Body of pancreas (tissue), 4 donors: ENCODE results near the gene DNAAF9. TPM values are rescaled to one million over a fixed set of nuclear protein-coding genes. Genes with fewer than 3 reads are reported as not detected.

Experiments
- ATAC-seq: fragments of 150-250 bp; one replicate; pipeline ENCODE4 v1.9.1; 2016
- DNase-seq, 4 donors: peaks; one replicate each; pipeline ENCODE4 v3.0.0-alpha.2; 2019
- H3K27ac ChIP-seq, 4 donors: fragments of 200-600 bp; sonication (generic); 1 replicate in 3 of 4; 2 replicates in 1 of 4; pipeline versions ENCODE4 v1.5.1 to v1.6.1; 2016 to 2019; ENCODE audit warnings: mild to moderate bottlenecking in 1 of 4, mixed read lengths in 1 of 4, moderate library complexity in 1 of 4
- H3K27me3 ChIP-seq, 2 donors: fragments of 200-600 bp; sonication (generic); one replicate each; pipeline ENCODE4 v1.6.0; 2016; ENCODE audit warnings: mild to moderate bottlenecking in 1 of 2
- H3K36me3 ChIP-seq, 2 donors: fragments of 200-600 bp; sonication (generic); replicated peaks in 1 of 2; 2 replicates each; pipeline ENCODE4 v1.5.1; 2016; ENCODE audit warnings: low read depth in 2 of 2; ENCODE audit not compliant: insufficient read depth in 1 of 2
- H3K4me1 ChIP-seq: fragments of 200-600 bp; sonication (generic); one replicate; pipeline ENCODE4 v1.6.0; 2016
- H3K4me3 ChIP-seq, 2 donors: fragments of 200-600 bp; sonication (generic); 1 replicate in 1 of 2; 2 replicates in 1 of 2; pipeline ENCODE4 v1.5.1; 2016 to 2019
- H3K9me3 ChIP-seq, 3 donors: fragments of 200-600 bp; sonication (generic); 1 replicate in 2 of 3; 2 replicates in 1 of 3; pipeline ENCODE4 v1.5.1; 2016
- POLR2A ChIP-seq, 3 donors: fragments of 450-650 bp; IDR thresholded peaks; one replicate each; pipeline ENCODE4 v1.6.1; 2016; ENCODE audit warnings: antibody characterized with exemption in 3 of 3, mild to moderate bottlenecking in 2 of 3
- WGBS, 2 donors: methylation state at CpG; one replicate each; pipeline ENCODE4 v1.1.5; 2017; 5-methylcytosine and 5-hydroxymethylcytosine counted together
- intact Hi-C: fragments of 100-400 bp; cut with DNase I; formaldehyde crosslinking; loops from one replicate; pipeline ENCODE4 v1.15.1; 2023
- total RNA-seq, 2 donors: library from RNA; depleted of rRNA; stranded (reverse); fragments of >200 nt; gene quantifications; one replicate each; pipeline ENCODE4 v1.1.0, GENCODE V29; 2016
- TF ChIP-seq, protein P1 (sequence below), 7 experiments: fragments of 450-650 bp in 4 of 7; fragments of 200-600 bp in 3 of 7; sonication (generic) in 3 of 7; IDR thresholded peaks; one replicate each; pipeline ENCODE4 v1.5.1; 2016 to 2019; ENCODE audit warnings: antibody characterized with exemption in 7 of 7

DNAAF9 gene
- total RNA-seq, 2 donors from 2014 or later: 10.1 to 13.2 TPM

DNA sequence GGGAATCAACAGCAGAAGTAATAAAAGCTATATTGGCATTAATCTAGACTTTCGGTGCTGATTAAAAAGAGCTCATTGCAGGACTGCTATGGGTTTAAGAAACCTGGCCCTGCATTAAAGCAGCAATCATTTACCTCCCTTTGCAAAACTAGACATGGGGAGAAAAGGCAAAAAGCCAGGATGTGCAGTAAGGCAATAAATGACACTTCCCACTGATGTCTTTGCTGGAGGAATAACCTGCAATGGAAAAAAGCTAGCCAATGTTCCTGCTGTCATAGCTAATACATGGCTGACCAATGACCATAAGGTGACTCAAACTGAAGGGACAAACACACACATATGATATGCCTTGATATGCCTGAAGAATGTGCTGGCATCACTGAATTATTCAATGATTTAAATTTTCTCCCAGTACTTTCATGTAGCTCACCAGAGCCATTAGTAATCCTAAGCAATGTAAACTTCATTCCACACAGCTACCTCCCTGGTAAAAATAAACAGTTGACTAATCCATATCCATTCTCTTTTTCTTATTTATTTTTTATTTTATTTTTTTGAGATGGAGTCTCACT is 8.7 kb downstream of the DNAAF9 start:
- H3K36me3 ChIP-seq: no peaks in the 10 kb centered on the region
- intact Hi-C loops: loop anchor here (10.0 kb wide), 1 partner anchor 76 kb away; the partner anchor contains the start of gene ATRN
- no peak overlapping the region for H3K4me3 ChIP-seq
- H3K4me1 ChIP-seq: peaks cover 11% of the 10 kb centered on the region
- no peak for TF ChIP-seq POLR2A (IDR thresholded peaks at IDR 0.05)
- TF ChIP-seq, protein P1, sequence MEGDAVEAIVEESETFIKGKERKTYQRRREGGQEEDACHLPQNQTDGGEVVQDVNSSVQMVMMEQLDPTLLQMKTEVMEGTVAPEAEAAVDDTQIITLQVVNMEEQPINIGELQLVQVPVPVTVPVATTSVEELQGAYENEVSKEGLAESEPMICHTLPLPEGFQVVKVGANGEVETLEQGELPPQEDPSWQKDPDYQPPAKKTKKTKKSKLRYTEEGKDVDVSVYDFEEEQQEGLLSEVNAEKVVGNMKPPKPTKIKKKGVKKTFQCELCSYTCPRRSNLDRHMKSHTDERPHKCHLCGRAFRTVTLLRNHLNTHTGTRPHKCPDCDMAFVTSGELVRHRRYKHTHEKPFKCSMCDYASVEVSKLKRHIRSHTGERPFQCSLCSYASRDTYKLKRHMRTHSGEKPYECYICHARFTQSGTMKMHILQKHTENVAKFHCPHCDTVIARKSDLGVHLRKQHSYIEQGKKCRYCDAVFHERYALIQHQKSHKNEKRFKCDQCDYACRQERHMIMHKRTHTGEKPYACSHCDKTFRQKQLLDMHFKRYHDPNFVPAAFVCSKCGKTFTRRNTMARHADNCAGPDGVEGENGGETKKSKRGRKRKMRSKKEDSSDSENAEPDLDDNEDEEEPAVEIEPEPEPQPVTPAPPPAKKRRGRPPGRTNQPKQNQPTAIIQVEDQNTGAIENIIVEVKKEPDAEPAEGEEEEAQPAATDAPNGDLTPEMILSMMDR (IDR thresholded peaks at IDR 0.05): no peak
- DNase-seq: no peak
- H3K27ac ChIP-seq: no peak overlapping the region
- no peaks in the 10 kb centered on the region for H3K27me3 ChIP-seq
- 53 to 61% methylated on average over 1 of the region's 1 CpG for WGBS, 2 donors
- H3K9me3 ChIP-seq: no peaks in the 10 kb centered on the region
- no peak for ATAC-seq

GRCh38 chr20:3396492-3396891 is 11.0 kb downstream of the DNAAF9 start:
- H3K27me3 ChIP-seq: no peaks in the 10 kb centered on the region
- TF ChIP-seq POLR2A (IDR thresholded peaks at IDR 0.05): no peak
- TF ChIP-seq, protein P1 (IDR thresholded peaks at IDR 0.05): no peak
- ATAC-seq: no peak
- no peaks in the 10 kb centered on the region for H3K9me3 ChIP-seq
- peaks cover 15% of the 10 kb centered on the region for H3K4me1 ChIP-seq
- intact Hi-C loops: loop anchor here (10.0 kb wide), 1 partner anchor 78 kb away; the partner anchor contains the start of gene ATRN
- H3K27ac ChIP-seq: no peak overlapping the region
- no peaks in the 10 kb centered on the region for H3K36me3 ChIP-seq
- H3K4me3 ChIP-seq: no peak overlapping the region
- 96 to 97% methylated on average over 2 of the region's 2 CpGs for WGBS, 2 donors
- no peak for DNase-seq

- DNase-seq: no peak
- Histone ChIP-seq H3K27me3 (no peaks in the 10 kb centered on the region), H3K36me3 (no peaks in the 10 kb centered on the region), H3K4me3 (no peak overlapping the region), H3K9me3 (no peaks in the 10 kb centered on the region), H3K27ac (no peak overlapping the region), H3K4me1 (peaks cover 14% of the 10 kb centered on the region)
- no peak for ATAC-seq
- intact Hi-C loops: loop anchor here (10.0 kb wide), 1 partner anchor 82 kb away; the partner anchor contains the start of gene ATRN
- TF ChIP-seq, protein P1 (IDR thresholded peaks at IDR 0.05): no peak
- TF ChIP-seq POLR2A (IDR thresholded peaks at IDR 0.05): no peak
- 80 to 83% methylated on average over 1 of the region's 1 CpG for WGBS, 2 donors
These were observed 14.7 kb downstream of the DNAAF9 start for GRCh38 chr20:3392756-3393155.

DNA sequence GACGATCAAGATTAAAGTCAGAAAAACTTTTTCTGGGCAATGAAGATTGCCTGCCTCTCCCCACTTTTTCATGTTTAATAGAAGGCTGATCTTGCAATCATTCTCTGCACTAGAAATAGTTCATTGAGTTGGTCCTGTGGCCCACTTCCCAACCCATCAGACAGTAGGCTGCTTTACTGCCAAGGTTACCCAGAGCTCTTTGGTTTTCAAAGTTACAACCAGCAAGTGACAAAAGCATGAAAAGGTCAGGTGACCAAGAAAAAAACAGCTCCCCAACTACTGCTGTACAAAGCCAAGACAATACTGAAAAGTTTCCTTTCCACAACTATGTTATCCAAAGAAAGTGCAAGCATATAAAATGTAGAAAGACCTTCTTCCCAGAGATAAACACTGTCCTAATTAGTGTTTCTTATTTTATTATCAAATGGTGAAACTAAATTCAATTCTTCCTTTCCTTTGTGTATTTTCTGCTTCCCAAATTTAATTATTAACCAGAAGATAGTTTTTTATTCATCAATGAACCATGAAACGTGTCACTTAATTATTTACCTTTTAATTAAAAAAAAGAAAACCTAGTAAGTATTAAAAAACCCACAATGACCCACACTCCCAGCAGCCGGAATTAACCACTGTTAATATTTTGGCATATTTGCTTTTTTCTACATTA is 16.6 kb downstream of the DNAAF9 start:
- 44 to 59% methylated on average over 3 of the region's 3 CpGs for WGBS, 2 donors
- no peak overlapping the region for H3K4me3 ChIP-seq
- ATAC-seq: no peak

More for the DNA sequence above, 16.6 kb downstream of the DNAAF9 start:
- no peak for TF ChIP-seq POLR2A (IDR thresholded peaks at IDR 0.05)
- TF ChIP-seq, protein P1 (IDR thresholded peaks at IDR 0.05): no peak
- Histone ChIP-seq H3K27ac (peak overlapping the region in 2 of 4 donors; percentile 6 to 35), H3K27me3 (no peaks in the 10 kb centered on the region), H3K9me3 (no peaks in the 10 kb centered on the region), H3K36me3 (no peaks in the 10 kb centered on the region), H3K4me1 (peaks cover 14% of the 10 kb centered on the region)
- no peak for DNase-seq
- intact Hi-C loops: loop anchor here (10.0 kb wide), 1 partner anchor 84 kb away; the partner anchor contains the start of gene ATRN
